Breast epithelium (tissue), 3 donors: ENCODE measurements around the gene PTPRCAP.

Source experiments
- POLR2A ChIP-seq: fragments of 450-650 bp; IDR thresholded peaks from one replicate; pipeline ENCODE4 v1.6.1; 2016; ENCODE audit warnings: antibody characterized with exemption, mild to moderate bottlenecking, moderate library complexity
- POLR2AphosphoS5 ChIP-seq, 3 donors: sonication (generic); formaldehyde crosslinking; IDR thresholded peaks; one replicate each; pipeline ENCODE4 v1.6.1; 2017; ENCODE audit warnings: antibody characterized with exemption in 3 of 3
- TF ChIP-seq, protein P1 (sequence below), 3 donors: fragments of 450-650 bp; IDR thresholded peaks; one replicate each; pipeline ENCODE4 v1.5.1; 2016 to 2017; ENCODE audit warnings: antibody characterized with exemption in 3 of 3, mild to moderate bottlenecking in 3 of 3, moderate library complexity in 3 of 3

DNA sequence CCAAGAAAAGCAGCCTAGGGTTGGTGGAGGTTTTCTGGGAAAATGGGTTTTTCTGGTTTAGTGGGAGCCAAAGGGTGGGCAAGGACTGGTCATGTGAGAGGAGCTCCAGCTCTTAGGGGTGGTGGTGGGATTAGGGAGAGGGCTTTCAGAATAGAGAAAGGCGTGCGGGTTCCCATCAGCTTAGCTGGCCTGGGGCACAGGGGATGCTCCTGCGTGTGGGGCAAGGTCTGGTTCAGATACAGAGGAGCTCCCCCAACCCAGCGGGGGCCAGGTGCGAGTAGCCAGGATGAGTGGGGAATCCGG, 30.9 kb upstream of the PTPRCAP start:
- TF ChIP-seq POLR2A (no peak), POLR2AphosphoS5 (IDR thresholded peaks at IDR 0.05) (no peak)
- TF ChIP-seq, protein P1, sequence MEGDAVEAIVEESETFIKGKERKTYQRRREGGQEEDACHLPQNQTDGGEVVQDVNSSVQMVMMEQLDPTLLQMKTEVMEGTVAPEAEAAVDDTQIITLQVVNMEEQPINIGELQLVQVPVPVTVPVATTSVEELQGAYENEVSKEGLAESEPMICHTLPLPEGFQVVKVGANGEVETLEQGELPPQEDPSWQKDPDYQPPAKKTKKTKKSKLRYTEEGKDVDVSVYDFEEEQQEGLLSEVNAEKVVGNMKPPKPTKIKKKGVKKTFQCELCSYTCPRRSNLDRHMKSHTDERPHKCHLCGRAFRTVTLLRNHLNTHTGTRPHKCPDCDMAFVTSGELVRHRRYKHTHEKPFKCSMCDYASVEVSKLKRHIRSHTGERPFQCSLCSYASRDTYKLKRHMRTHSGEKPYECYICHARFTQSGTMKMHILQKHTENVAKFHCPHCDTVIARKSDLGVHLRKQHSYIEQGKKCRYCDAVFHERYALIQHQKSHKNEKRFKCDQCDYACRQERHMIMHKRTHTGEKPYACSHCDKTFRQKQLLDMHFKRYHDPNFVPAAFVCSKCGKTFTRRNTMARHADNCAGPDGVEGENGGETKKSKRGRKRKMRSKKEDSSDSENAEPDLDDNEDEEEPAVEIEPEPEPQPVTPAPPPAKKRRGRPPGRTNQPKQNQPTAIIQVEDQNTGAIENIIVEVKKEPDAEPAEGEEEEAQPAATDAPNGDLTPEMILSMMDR (IDR thresholded peaks at IDR 0.05), result no peak
